ENCODE results near the gene FIGN.

Gene FIGN

GRCh38 chr2:163664610-163665009, 71.2 kb downstream of the FIGN start:
- Histone ChIP-seq H3K9ac (ENCODE audit: low read depth, low read length) (no peak overlapping the region), H3K27ac (ENCODE audit: low read depth, low read length) (no peak overlapping the region), H3K4me1 (ENCODE audit: control insufficient read depth, insufficient read depth, low read length) (peaks cover 22% of the 10 kb centered on the region), H3K9me3 (ENCODE audit: control insufficient read depth, insufficient read depth, low read length) (no peaks in the 10 kb centered on the region), H3K27me3 (ENCODE audit: control insufficient read depth, insufficient read depth, low read length) (no peaks in the 10 kb centered on the region), H3K4me3 (ENCODE audit: low read depth, low read length) (no peak overlapping the region), H3K36me3 (ENCODE audit: control insufficient read depth, insufficient read depth, low read length) (no peaks in the 10 kb centered on the region)

GRCh38 chr2:163662141-163662780, 73.5 kb downstream of the FIGN start:
- Histone ChIP-seq H3K4me3 (ENCODE audit: low read depth, low read length) (no peak overlapping the region), H3K4me1 (ENCODE audit: control insufficient read depth, insufficient read depth, low read length) (peaks cover 31% of the 10 kb centered on the region), H3K9me3 (ENCODE audit: control insufficient read depth, insufficient read depth, low read length) (no peaks in the 10 kb centered on the region), H3K27ac (ENCODE audit: low read depth, low read length) (no peak overlapping the region), H3K9ac (ENCODE audit: low read depth, low read length) (no peak overlapping the region), H3K36me3 (ENCODE audit: control insufficient read depth, insufficient read depth, low read length) (no peaks in the 10 kb centered on the region), H3K27me3 (ENCODE audit: control insufficient read depth, insufficient read depth, low read length) (no peaks in the 10 kb centered on the region)

- Histone ChIP-seq H3K36me3 (ENCODE audit: control insufficient read depth, insufficient read depth, low read length) (no peaks in the 10 kb centered on the region), H3K9me3 (ENCODE audit: control insufficient read depth, insufficient read depth, low read length) (no peaks in the 10 kb centered on the region), H3K4me3 (ENCODE audit: low read depth, low read length) (no peak overlapping the region), H3K9ac (ENCODE audit: low read depth, low read length) (no peak overlapping the region), H3K27me3 (ENCODE audit: control insufficient read depth, insufficient read depth, low read length) (no peaks in the 10 kb centered on the region), H3K27ac (ENCODE audit: low read depth, low read length) (no peak overlapping the region), H3K4me1 (ENCODE audit: control insufficient read depth, insufficient read depth, low read length) (peaks cover 32% of the 10 kb centered on the region)
Observed at GRCh38 chr2:163659224-163659623, 76.6 kb downstream of the FIGN start.

- no peaks in the 10 kb centered on the region for H3K36me3 ChIP-seq (ENCODE audit: control insufficient read depth, insufficient read depth, low read length)
- H3K4me1 ChIP-seq (ENCODE audit: control insufficient read depth, insufficient read depth, low read length) = peaks cover 32% of the 10 kb centered on the region
- no peak overlapping the region for H3K9ac ChIP-seq (ENCODE audit: low read depth, low read length)
- no peak overlapping the region for H3K27ac ChIP-seq (ENCODE audit: low read depth, low read length)
- no peak overlapping the region for H3K4me3 ChIP-seq (ENCODE audit: low read depth, low read length)
- no peaks in the 10 kb centered on the region for H3K27me3 ChIP-seq (ENCODE audit: control insufficient read depth, insufficient read depth, low read length)
- H3K9me3 ChIP-seq (ENCODE audit: control insufficient read depth, insufficient read depth, low read length) = no peaks in the 10 kb centered on the region
Observed at GRCh38 chr2:163658556-163658955, 77.3 kb downstream of the FIGN start.

- no peaks in the 10 kb centered on the region for H3K9me3 ChIP-seq (ENCODE audit: control insufficient read depth, insufficient read depth, low read length)
- H3K36me3 ChIP-seq (ENCODE audit: control insufficient read depth, insufficient read depth, low read length) = no peaks in the 10 kb centered on the region
- H3K4me3 ChIP-seq (ENCODE audit: low read depth, low read length) = no peak overlapping the region
- no peak overlapping the region for H3K9ac ChIP-seq (ENCODE audit: low read depth, low read length)
- H3K27ac ChIP-seq (ENCODE audit: low read depth, low read length) = no peak overlapping the region
- H3K4me1 ChIP-seq (ENCODE audit: control insufficient read depth, insufficient read depth, low read length) = peaks cover 35% of the 10 kb centered on the region
- H3K27me3 ChIP-seq (ENCODE audit: control insufficient read depth, insufficient read depth, low read length) = no peaks in the 10 kb centered on the region
Observed at GRCh38 chr2:163657281-163657656, 78.5 kb downstream of the FIGN start.

GRCh38 chr2:163656622-163657280, 79.1 kb downstream of the FIGN start:
- no peaks in the 10 kb centered on the region for H3K9me3 ChIP-seq (ENCODE audit: control insufficient read depth, insufficient read depth, low read length)
- H3K27ac ChIP-seq (ENCODE audit: low read depth, low read length) = no peak overlapping the region
- H3K27me3 ChIP-seq (ENCODE audit: control insufficient read depth, insufficient read depth, low read length) = no peaks in the 10 kb centered on the region
- H3K9ac ChIP-seq (ENCODE audit: low read depth, low read length) = no peak overlapping the region
- no peak overlapping the region for H3K4me3 ChIP-seq (ENCODE audit: low read depth, low read length)
- peaks cover 35% of the 10 kb centered on the region for H3K4me1 ChIP-seq (ENCODE audit: control insufficient read depth, insufficient read depth, low read length)
- H3K36me3 ChIP-seq (ENCODE audit: control insufficient read depth, insufficient read depth, low read length) = no peaks in the 10 kb centered on the region

GRCh38 chr2:163655667-163656066, 80.1 kb downstream of the FIGN start:
- no peak overlapping the region for H3K9ac ChIP-seq (ENCODE audit: low read depth, low read length)
- H3K27ac ChIP-seq (ENCODE audit: low read depth, low read length) = no peak overlapping the region
- no peaks in the 10 kb centered on the region for H3K9me3 ChIP-seq (ENCODE audit: control insufficient read depth, insufficient read depth, low read length)
- no peaks in the 10 kb centered on the region for H3K27me3 ChIP-seq (ENCODE audit: control insufficient read depth, insufficient read depth, low read length)
- peaks cover 35% of the 10 kb centered on the region for H3K4me1 ChIP-seq (ENCODE audit: control insufficient read depth, insufficient read depth, low read length)
- no peak overlapping the region for H3K4me3 ChIP-seq (ENCODE audit: low read depth, low read length)
- no peaks in the 10 kb centered on the region for H3K36me3 ChIP-seq (ENCODE audit: control insufficient read depth, insufficient read depth, low read length)

GRCh38 chr2:163652751-163653150, 83.1 kb downstream of the FIGN start:
- H3K9ac ChIP-seq (ENCODE audit: low read depth, low read length) = no peak overlapping the region
- no peaks in the 10 kb centered on the region for H3K27me3 ChIP-seq (ENCODE audit: control insufficient read depth, insufficient read depth, low read length)
- no peaks in the 10 kb centered on the region for H3K36me3 ChIP-seq (ENCODE audit: control insufficient read depth, insufficient read depth, low read length)
- H3K9me3 ChIP-seq (ENCODE audit: control insufficient read depth, insufficient read depth, low read length) = no peaks in the 10 kb centered on the region
- H3K4me1 ChIP-seq (ENCODE audit: control insufficient read depth, insufficient read depth, low read length) = peaks cover 24% of the 10 kb centered on the region
- H3K4me3 ChIP-seq (ENCODE audit: low read depth, low read length) = no peak overlapping the region
- H3K27ac ChIP-seq (ENCODE audit: low read depth, low read length) = no peak overlapping the region

- H3K9ac ChIP-seq (ENCODE audit: low read depth, low read length) = no peak overlapping the region
- no peaks in the 10 kb centered on the region for H3K36me3 ChIP-seq (ENCODE audit: control insufficient read depth, insufficient read depth, low read length)
- H3K4me1 ChIP-seq (ENCODE audit: control insufficient read depth, insufficient read depth, low read length) = peaks cover 34% of the 10 kb centered on the region
- no peaks in the 10 kb centered on the region for H3K9me3 ChIP-seq (ENCODE audit: control insufficient read depth, insufficient read depth, low read length)
- H3K4me3 ChIP-seq (ENCODE audit: low read depth, low read length) = no peak overlapping the region
- H3K27ac ChIP-seq (ENCODE audit: low read depth, low read length) = no peak overlapping the region
- no peaks in the 10 kb centered on the region for H3K27me3 ChIP-seq (ENCODE audit: control insufficient read depth, insufficient read depth, low read length)
Observed at GRCh38 chr2:163649080-163649479, 86.7 kb downstream of the FIGN start.

- Histone ChIP-seq H3K9me3 (ENCODE audit: control insufficient read depth, insufficient read depth, low read length) (no peaks in the 10 kb centered on the region), H3K9ac (ENCODE audit: low read depth, low read length) (no peak overlapping the region), H3K4me3 (ENCODE audit: low read depth, low read length) (no peak overlapping the region), H3K27me3 (ENCODE audit: control insufficient read depth, insufficient read depth, low read length) (no peaks in the 10 kb centered on the region), H3K4me1 (ENCODE audit: control insufficient read depth, insufficient read depth, low read length) (peaks cover 32% of the 10 kb centered on the region), H3K36me3 (ENCODE audit: control insufficient read depth, insufficient read depth, low read length) (no peaks in the 10 kb centered on the region), H3K27ac (ENCODE audit: low read depth, low read length) (peak overlapping the region; percentile 14)
Observed at GRCh38 chr2:163647300-163647699, 88.5 kb downstream of the FIGN start.

- H3K9me3 ChIP-seq (ENCODE audit: control insufficient read depth, insufficient read depth, low read length) = no peaks in the 10 kb centered on the region
- no peak overlapping the region for H3K9ac ChIP-seq (ENCODE audit: low read depth, low read length)
- no peak overlapping the region for H3K4me3 ChIP-seq (ENCODE audit: low read depth, low read length)
- peaks cover 35% of the 10 kb centered on the region for H3K4me1 ChIP-seq (ENCODE audit: control insufficient read depth, insufficient read depth, low read length)
- H3K36me3 ChIP-seq (ENCODE audit: control insufficient read depth, insufficient read depth, low read length) = no peaks in the 10 kb centered on the region
- H3K27me3 ChIP-seq (ENCODE audit: control insufficient read depth, insufficient read depth, low read length) = no peaks in the 10 kb centered on the region
- H3K27ac ChIP-seq (ENCODE audit: low read depth, low read length) = peak overlapping the region; percentile 14
Observed at GRCh38 chr2:163646687-163647086, 89.1 kb downstream of the FIGN start.

Measured in HUES48 (cell line).